ENCODE measurements around the gene CD276. TPM values are rescaled to one million over a fixed set of nuclear protein-coding genes. Genes with fewer than 3 reads are reported as not detected.

The CD276 gene
- total RNA-seq, 1 donor from 2014 or later = 84.3 TPM

DNA sequence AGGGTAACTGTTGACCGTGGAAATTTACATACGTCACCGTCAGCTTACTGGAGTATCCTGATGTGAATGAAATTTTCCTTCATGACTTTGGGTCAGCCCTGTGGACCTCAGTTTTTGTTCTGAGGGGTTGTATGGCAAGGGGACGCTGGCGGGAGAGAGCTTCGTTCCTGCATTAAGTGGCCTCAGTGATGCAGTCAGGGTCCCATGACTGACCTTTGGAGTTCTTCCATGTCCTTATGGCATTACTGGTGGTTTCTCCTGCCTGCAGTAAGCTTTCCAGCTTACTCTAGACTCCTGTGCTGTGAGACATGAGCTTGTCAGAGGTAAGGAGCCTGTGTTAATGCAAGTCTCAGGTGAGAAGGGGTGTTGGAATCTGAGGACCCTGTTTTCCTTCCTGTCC lies 1.8 kb downstream of the CD276 start:
- Histone ChIP-seq H3K4me1 (peaks cover 13 to 29% of the 10 kb centered on the region in 2 donors), H3K9me3 (no peaks in the 10 kb centered on the region), H3K4me3 (peak overlapping the region; percentile 57 to 98), H3K27me3 (no peaks in the 10 kb centered on the region), H3K36me3 (no peaks in the 10 kb centered on the region), H3K27ac (peak overlapping the region; percentile 45 to 48)
- intact Hi-C loops (cut with DNase I) = no loop called here
- TF ChIP-seq, protein P1, sequence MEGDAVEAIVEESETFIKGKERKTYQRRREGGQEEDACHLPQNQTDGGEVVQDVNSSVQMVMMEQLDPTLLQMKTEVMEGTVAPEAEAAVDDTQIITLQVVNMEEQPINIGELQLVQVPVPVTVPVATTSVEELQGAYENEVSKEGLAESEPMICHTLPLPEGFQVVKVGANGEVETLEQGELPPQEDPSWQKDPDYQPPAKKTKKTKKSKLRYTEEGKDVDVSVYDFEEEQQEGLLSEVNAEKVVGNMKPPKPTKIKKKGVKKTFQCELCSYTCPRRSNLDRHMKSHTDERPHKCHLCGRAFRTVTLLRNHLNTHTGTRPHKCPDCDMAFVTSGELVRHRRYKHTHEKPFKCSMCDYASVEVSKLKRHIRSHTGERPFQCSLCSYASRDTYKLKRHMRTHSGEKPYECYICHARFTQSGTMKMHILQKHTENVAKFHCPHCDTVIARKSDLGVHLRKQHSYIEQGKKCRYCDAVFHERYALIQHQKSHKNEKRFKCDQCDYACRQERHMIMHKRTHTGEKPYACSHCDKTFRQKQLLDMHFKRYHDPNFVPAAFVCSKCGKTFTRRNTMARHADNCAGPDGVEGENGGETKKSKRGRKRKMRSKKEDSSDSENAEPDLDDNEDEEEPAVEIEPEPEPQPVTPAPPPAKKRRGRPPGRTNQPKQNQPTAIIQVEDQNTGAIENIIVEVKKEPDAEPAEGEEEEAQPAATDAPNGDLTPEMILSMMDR (IDR thresholded peaks at IDR 0.05) = no peak
- peak in 1 of 2 donors; percentile 55 for DNase-seq (ENCODE audit: low spot score in 2 of 2)

DNA sequence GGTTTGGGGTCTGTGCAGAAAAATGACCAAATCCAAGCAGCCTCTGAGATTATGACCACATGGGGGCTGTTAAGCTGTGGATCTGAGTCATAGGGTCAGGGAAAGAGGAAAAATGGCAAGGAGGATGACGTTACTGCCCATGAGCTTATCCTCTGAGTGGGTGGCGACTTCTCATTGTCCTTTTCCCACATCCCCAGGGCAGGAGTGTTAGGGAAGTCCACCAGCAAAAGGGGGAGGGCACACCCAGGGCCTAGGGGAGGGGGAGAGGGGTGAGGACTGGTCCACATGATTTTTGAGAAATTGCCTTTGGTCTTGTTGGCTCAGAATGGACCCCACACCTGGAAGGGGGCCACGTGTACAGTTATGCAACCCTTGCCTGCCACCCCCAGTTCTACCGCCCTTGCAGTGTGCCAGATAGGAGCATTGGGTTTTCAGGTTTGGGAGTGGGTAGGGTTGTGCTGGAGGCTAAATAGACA lies 2.6 kb downstream of the CD276 start:
- TF ChIP-seq, protein P1 (IDR thresholded peaks at IDR 0.05) = no peak
- Histone ChIP-seq H3K4me3 (no peak overlapping the region), H3K9me3 (no peaks in the 10 kb centered on the region), H3K4me1 (peaks cover 17 to 37% of the 10 kb centered on the region in 2 donors), H3K36me3 (no peaks in the 10 kb centered on the region), H3K27ac (peak overlapping the region; percentile 25 to 48), H3K27me3 (no peaks in the 10 kb centered on the region)
- intact Hi-C loops (cut with DNase I) = no loop called here
- peak in 1 of 2 donors; percentile 67 for DNase-seq (ENCODE audit: low spot score in 2 of 2)

DNA sequence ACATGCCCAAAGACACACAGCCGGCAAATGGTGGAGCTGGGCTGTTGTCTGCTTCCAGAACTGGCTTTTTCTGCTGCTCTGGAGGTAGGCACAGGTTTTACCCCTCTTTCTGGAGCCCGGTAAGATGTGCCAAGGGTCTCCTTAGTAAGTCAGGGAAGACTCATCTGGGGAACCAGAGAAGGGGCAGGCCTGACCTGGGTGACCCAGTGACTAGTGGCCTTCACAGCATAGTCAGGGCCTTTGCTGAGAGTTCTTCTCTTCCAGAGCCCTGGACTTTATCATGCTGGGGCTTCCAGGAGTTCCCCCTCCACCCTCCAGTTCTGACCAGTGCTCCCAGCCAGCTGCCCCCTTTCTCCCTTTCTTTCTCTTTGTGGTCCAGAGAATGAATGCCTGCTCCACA lies 3.2 kb downstream of the CD276 start:
- intact Hi-C loops (cut with DNase I) = no loop called here
- peak in 1 of 2 donors; percentile 56 for DNase-seq (ENCODE audit: low spot score in 2 of 2)
- H3K27me3 ChIP-seq = no peaks in the 10 kb centered on the region
- no peak overlapping the region for H3K4me3 ChIP-seq
- no peaks in the 10 kb centered on the region for H3K9me3 ChIP-seq
- peak overlapping the region; percentile 25 to 48 for H3K27ac ChIP-seq
- H3K4me1 ChIP-seq = peaks cover 17 to 38% of the 10 kb centered on the region in 2 donors
- TF ChIP-seq, protein P1 (IDR thresholded peaks at IDR 0.05) = no peak
- H3K36me3 ChIP-seq = no peaks in the 10 kb centered on the region

DNA sequence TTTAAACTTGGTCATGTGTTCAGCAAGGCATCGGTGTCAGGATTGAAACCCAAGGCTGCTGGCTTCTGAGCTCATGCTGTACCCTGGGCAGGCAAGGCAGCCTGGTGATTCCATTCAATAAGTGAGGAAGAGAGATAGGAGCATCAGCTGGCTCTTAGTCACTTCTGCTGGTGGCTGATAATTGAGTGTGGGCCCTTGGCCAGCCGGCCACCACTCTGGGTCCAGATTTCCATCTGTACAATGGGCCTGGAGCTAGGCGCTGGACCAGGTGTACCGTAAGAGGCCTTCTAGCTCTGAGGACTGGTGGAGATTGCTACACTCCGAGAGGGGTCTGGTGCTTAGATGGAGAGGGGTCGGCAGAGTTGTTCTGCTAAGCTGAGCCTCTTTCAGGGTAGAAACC lies 4.3 kb downstream of the CD276 start:
- Histone ChIP-seq H3K36me3 (no peaks in the 10 kb centered on the region), H3K27ac (peak overlapping the region in 1 of 2 donors; percentile 27), H3K4me1 (peaks cover 17 to 38% of the 10 kb centered on the region in 2 donors), H3K4me3 (no peak overlapping the region), H3K9me3 (no peaks in the 10 kb centered on the region), H3K27me3 (no peaks in the 10 kb centered on the region)
- peak in 1 of 2 donors; percentile 50 for DNase-seq (ENCODE audit: low spot score in 2 of 2)
- TF ChIP-seq, protein P1 (IDR thresholded peaks at IDR 0.05) = no peak
- intact Hi-C loops (cut with DNase I) = no loop called here

DNA sequence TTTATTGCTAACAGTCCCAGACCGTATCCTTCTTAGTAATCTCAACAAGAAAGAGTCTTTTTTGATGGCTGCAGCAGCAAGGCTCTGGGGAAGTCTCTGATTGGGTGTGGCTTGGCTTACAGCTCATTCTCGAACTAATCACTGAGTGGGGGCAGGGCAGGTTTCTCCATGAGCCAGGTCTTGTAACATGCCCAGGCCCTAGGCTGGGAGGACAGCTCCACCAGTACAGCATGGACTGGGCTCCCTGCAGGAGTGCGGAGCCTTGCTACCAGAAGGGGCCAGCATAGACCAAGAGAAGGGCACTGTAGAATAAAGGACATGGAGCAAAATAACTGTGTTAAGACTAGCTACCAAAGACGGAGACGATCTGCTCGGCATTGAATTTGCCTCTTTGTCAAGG lies 7.2 kb downstream of the CD276 start:
- Histone ChIP-seq H3K4me3 (no peak overlapping the region), H3K27ac (no peak overlapping the region), H3K4me1 (peaks cover 24 to 42% of the 10 kb centered on the region in 2 donors), H3K36me3 (no peaks in the 10 kb centered on the region), H3K27me3 (no peaks in the 10 kb centered on the region), H3K9me3 (no peaks in the 10 kb centered on the region)
- intact Hi-C loops (cut with DNase I) = no loop called here
- peak in 1 of 2 donors; percentile 87 for DNase-seq (ENCODE audit: low spot score in 2 of 2)
- TF ChIP-seq, protein P1 (IDR thresholded peaks at IDR 0.05) = peak in 1 of 3 experiments; percentile 27

DNA sequence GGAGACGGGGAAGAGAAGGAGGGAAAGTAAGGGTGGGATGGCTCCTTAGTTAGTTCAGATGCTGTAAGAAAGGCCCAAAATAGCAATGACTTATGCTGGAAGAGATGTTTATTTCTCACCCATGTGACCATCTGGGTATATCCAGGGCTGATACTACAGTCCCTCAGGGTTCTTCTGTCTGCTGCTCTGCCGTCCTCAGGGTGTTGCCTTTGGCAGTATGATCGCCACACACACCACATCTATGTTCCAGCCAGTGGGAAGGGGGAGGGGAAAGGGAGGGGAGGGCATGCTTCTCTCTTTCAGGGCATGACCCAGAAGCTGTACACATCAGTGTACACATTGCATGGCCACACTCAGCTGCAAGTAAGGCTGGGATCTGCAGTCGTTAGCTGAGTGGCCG lies 10.2 kb downstream of the CD276 start:
- peaks cover 1 to 4% of the 10 kb centered on the region in 2 donors for H3K36me3 ChIP-seq
- H3K9me3 ChIP-seq = no peaks in the 10 kb centered on the region
- H3K27me3 ChIP-seq = no peaks in the 10 kb centered on the region
- TF ChIP-seq, protein P1 (IDR thresholded peaks at IDR 0.05) = no peak
- H3K27ac ChIP-seq = no peak overlapping the region
- H3K4me1 ChIP-seq = peaks cover 25 to 33% of the 10 kb centered on the region in 2 donors
- no peak for DNase-seq (ENCODE audit: low spot score in 2 of 2)
- H3K4me3 ChIP-seq = no peak overlapping the region
- intact Hi-C loops (cut with DNase I) = no loop called here
